GM12865 (cell line): Measurements from ENCODE around the gene SLC37A4.

Experiments
- DNase-seq: peaks from one replicate; pipeline ENCODE4 v3.0.0; 2010; ENCODE audit warnings: low read depth
- H3K4me3 ChIP-seq: 2 replicates; pipeline ENCODE4 v1.5.1; 2011; ENCODE audit warnings: mild to moderate bottlenecking, low read depth, low read length, control low read depth
- CTCF ChIP-seq: IDR thresholded peaks from 2 replicates; pipeline ENCODE4 v1.5.1; 2011; ENCODE audit warnings: low read length, control low read depth, low read depth, inconsistent platforms; ENCODE audit not compliant: insufficient read depth; ENCODE audit errors: missing control alignments

Gene SLC37A4

DNA sequence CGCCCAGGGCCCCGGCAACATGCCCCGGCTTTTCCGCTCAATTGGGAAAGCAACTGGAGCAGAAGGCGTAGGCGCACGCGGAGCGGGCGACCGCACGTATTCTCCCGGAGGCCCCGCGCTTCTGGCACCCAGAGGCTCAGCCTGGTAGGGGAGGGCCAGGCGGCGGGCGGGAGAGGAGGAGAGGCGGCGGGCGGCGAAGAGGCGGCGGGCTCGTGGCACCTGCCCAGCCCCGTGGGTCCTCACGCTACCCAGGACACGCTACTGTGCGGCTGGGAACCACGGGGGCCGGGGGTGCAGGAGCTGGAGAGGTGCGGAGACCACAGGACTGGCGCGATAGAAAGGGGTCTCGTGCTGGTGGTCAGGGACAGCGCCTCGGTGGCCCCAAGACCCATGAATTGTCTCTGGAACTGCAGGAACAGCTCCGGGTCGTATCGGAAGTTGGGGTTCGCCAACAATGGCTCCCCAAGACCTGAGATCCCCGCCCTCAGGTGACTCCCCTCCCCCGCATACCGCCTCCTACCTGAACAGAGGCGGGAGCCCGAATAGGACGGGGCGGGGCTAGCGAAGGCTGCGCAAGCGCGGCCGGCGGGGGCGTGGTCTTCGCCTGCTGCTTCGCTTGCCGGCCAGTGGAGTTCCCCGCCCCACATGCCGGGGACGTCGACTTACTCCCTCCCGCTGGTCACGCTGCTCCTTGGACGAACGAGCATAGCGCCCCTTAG, at the start of gene SLC37A4:
TSS of gene SLC37A4 (minus strand) at position 549 of the 719 bp plus-strand sequence.
- DNase-seq = peak; percentile 99
- peak within 1 kb of the TSS; percentile 99 for H3K4me3 ChIP-seq
- peak; percentile 93 for TF ChIP-seq CTCF

DNA sequence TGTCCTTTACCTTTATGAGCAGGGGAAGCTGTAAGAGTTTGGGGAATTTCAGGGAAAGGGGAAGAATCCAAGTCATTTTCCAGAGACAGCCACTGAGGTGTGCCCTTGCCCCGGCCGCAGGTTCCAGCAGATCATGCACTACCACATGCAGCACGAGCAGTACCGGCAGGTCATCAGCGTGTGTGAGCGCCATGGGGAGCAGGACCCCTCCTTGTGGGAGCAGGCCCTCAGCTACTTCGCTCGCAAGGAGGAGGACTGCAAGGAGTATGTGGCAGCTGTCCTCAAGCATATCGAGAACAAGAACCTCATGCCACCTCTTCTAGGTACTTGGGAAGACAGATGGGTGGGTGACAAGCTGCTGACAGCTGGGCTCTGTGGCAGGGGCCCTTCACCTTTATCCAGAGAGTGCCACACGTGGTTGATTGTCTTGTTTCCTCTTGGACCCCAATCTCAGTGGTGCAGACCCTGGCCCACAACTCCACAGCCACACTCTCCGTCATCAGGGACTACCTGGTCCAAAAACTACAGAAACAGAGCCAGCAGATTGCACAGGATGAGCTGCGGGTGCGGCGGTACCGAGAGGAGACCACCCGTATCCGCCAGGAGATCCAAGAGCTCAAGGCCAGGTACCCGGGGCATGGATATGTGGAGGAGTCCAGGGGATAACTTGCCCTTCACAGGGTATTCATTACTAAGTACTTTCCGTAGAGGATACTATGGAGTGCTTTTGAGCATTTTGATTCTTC, 48.2 kb upstream of the SLC37A4 start:
- H3K4me3 ChIP-seq = no peak overlapping the region
- DNase-seq = no peak
- TF ChIP-seq CTCF = no peak

GRCh38 chr11:119077839-119078238, 47.2 kb upstream of the SLC37A4 start:
- TF ChIP-seq CTCF = no peak
- H3K4me3 ChIP-seq = no peak overlapping the region
- DNase-seq = no peak

- peak within 1 kb of the TSS; percentile 100 for H3K4me3 ChIP-seq
- peak; percentile 97 for DNase-seq
- TF ChIP-seq CTCF = no peak
These were observed 36.9 kb upstream of the SLC37A4 start, which contains the start of gene VPS11 for GRCh38 chr11:119067371-119068222. Gene VPS11 (plus strand): TSS chr11:119067818. CDS start chr11:119067824, 6 bp downstream.

DNA sequence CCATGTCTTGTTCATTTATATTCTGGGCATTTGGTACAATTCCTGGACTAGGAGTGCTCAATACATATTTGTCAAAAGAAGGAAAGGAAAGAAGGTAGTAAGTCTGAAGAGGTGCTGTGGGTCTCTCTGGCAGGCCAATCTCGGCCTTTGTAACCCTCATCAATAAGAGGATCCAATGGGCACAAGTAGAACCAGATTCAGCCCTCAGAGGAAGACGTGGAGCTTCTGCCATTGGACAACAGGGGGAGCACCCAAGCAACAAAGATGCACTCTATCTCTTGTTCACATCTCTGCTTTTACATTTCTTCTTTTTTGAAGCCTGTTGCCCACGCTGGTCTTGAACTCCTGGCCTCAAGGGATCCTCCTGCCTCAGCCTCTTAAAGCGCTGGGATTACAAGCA, 34.7 kb upstream of the SLC37A4 start:
- DNase-seq = peak; percentile 64
- TF ChIP-seq CTCF = peak; percentile 64
- no peak overlapping the region for H3K4me3 ChIP-seq

GRCh38 chr11:119062779-119063178, 32.1 kb upstream of the SLC37A4 start:
- DNase-seq = no peak
- no peak overlapping the region for H3K4me3 ChIP-seq
- no peak for TF ChIP-seq CTCF
